SW 1271 (cell line): Measurements from ENCODE around the gene KCNIP4.
A peak's percentile ranks its signal among the peaks of the same experiment; 100 is the strongest.

ENCODE experiments used
- DNase-seq, 2 experiments: peaks; one replicate each; lab custom pipeline; 2025; lab: John Stamatoyannopoulos, UW

KCNIP4 gene

DNA sequence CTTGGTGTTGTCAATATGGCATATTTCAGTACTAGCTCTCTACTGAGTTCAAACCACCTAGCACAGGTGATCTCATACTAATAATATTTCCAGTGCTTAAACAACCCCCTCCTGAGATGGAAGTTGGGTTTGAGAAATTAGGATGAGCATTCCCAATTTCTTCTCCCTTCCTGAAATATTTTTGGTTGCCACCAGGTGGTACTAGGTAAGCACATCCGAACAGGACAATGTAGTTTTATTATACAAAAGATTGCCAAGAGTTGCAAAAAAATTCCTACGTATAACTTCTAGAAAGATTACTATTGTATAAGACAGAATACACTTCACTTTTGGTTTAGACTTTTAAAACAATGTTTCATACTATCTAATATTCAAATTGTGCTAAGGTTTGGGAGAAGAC is 763.8 kb downstream of the KCNIP4 start:
- DNase-seq = no peak

GRCh38 chr4:21181716-21182115 is 766.9 kb downstream of the KCNIP4 start:
- no peak for DNase-seq

DNA sequence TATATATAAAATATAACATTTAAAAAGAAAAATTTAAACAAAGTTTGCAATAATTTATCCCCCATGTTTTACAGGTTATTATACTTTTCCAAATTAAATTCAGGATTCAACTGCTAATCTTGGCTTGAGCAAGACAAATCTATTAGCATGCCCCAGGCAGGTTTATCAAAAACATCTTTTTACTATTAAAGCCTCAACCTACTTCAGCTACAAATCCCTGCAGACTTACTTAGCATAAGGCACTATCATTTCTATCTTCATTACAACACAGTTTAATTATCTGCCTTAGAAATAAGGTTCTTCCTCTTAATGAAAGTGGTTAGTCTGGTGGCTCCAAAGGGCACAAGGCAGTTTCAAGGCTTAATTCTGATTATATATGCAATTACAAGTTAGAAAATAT is 770.7 kb downstream of the KCNIP4 start:
- no peak for DNase-seq

DNA sequence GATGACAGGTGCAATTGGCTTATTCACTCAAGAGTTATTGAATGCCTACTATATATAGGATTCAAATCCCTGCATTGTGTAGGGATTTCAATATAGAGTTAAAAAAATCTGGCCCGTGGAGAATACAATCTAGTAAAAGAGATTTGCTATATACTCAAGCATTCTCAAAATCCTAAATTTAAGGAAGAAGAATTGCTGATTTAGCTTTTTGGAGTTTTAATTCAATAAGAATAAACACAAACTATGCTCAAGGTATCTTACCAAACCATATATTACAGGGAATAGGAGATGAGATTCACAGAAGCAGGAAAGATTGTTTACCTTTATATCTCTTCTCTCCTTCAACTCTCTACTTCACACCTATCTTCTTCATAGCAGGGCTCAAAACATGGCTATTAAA is 771.5 kb downstream of the KCNIP4 start:
- no peak for DNase-seq

GRCh38 chr4:21167711-21168110 is 780.9 kb downstream of the KCNIP4 start:
- DNase-seq = no peak

DNA sequence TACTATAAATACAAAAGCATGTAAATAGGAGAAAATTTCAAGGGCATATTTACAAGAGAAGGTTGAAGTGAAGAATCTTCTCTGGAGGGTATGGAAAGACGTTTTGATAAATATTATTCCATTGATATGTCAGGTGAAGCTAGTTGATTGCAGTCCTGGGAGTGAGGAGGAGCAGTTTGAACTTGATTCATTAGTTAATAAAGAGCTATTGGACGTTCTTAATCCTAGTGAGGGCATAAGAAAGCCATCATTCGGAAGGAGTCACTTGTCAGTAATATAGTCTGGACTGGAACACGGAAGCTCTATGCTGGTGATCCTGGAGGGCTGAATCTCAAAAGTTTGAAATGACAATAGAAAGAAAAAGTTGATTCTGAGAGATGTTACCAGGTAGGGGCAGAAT is 793.2 kb downstream of the KCNIP4 start:
- no peak for DNase-seq

GRCh38 chr4:21139327-21139726 is 809.2 kb downstream of the KCNIP4 start:
- DNase-seq = no peak

GRCh38 chr4:21136051-21136630 is 812.4 kb downstream of the KCNIP4 start:
- no peak for DNase-seq

- DNase-seq = peak in 1 of 2 experiments; percentile 11
These were observed 813.6 kb downstream of the KCNIP4 start for GRCh38 chr4:21134994-21135393.

GRCh38 chr4:21130606-21131005 is 818.0 kb downstream of the KCNIP4 start:
- DNase-seq = no peak

- DNase-seq = no peak
These were observed 822.5 kb downstream of the KCNIP4 start for GRCh38 chr4:21126014-21126512.

- no peak for DNase-seq
These were observed 830.3 kb downstream of the KCNIP4 start for GRCh38 chr4:21118301-21118700.

DNA sequence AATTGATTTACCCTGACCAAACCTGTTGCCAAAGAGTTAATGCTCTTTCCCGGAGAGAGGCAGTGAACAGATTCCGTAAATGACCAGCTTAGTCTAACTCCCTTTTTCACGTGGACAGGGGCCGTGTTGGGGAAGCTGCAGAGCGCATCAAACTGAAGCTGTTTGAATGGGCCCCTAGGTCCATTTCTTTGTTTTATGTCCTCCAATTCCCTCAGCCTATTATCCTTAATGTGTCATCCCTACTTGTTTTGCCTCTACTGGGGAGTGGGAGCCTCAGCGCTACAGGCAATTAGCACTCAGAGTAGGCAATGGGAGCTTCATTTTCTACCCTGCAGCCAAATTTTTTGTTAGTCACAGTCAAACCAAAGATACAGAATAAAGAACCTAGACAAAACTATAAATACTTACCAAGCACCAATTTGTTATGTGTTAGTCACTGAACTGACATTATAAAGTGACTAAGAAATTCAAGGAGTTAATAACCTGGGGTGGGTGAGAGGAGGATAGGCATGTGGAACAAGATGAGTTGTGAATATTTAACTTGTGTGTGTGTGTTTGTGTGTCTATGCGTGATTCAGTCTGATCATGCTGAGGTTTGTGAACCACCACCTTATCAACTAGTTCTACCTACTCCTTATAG is 830.9 kb downstream of the KCNIP4 start:
- DNase-seq = no peak

GRCh38 chr4:21113496-21114223 is 834.9 kb downstream of the KCNIP4 start:
- no peak for DNase-seq

DNA sequence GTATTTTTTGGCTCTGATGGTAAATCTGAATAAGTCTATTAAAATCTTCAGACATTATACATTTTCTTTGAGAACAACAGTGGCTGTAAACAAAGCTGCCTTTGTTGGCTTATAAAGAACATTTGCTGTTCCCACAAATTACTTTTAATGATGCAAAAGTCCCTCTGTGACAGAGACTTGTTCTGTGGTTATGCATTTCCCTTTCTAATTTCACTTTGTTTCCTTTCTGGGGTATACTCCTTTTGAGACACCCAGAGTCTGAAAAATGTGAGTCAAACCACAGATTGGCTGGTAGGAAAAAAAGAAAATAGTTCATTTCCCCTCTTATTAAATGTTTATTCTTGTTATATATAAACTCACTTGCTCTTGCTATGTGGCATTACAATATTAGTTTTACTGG is 845.9 kb downstream of the KCNIP4 start:
- no peak for DNase-seq

- no peak for DNase-seq
These were observed 850.7 kb downstream of the KCNIP4 start for GRCh38 chr4:21097865-21098264.

DNA sequence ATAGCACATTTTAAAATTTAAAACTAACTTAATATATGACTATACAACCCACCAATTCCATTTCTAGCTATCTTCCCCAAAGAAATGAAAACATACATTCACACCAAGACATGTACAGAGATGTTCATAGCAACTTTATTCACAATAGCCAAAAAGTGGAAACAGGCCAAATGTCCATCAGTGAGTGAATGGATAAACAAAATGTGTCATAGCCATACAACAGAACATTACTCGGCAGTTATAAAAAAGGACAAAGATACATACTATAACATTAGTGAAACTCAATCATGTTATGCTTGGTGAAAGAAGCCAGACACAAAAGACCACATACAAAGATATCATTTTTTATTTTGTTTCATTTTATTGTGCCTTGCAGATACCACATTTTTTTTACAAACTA is 851.5 kb downstream of the KCNIP4 start:
- no peak for DNase-seq

DNA sequence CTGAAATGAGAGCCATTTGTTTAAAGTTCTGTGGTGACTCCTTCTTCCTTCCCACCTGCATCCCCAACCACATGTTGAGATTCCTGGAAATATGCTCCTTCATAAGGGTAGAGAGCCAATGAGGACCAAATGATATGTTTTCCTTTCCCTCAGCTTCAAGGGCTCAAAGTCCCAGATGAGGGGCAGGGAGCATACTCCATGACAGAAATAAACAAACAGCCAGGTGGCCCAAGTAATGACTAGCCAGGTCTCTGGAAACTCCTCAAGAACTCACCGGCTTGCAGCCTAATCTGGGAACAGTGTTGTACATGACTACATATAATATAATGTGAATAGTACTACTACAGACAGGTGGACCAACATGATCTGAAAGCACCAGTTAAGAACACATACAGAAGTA is 856.0 kb downstream of the KCNIP4 start:
- DNase-seq = no peak

GRCh38 chr4:21090094-21090666 is 858.4 kb downstream of the KCNIP4 start:
- no peak for DNase-seq

GRCh38 chr4:21083413-21083812 is 865.2 kb downstream of the KCNIP4 start:
- no peak for DNase-seq

DNA sequence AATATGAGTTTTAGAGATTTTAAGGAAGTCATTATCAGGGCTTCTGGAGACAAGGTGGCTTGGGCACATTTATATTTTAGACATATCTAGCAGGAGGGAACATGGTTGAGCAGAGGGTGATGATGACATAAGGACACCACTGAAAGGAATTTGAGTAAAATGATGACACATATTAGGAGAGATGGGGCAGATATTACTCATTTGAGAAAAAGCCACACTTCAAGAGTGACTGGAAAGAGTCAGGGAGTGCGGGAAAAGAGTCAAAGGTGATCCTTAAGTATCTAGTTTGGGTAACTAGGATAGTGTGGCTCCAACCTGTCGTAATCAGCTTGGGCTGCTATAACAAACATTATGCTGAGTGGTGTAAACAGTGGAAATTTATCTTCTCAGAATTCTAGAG is 870.6 kb downstream of the KCNIP4 start:
- DNase-seq = no peak

DNA sequence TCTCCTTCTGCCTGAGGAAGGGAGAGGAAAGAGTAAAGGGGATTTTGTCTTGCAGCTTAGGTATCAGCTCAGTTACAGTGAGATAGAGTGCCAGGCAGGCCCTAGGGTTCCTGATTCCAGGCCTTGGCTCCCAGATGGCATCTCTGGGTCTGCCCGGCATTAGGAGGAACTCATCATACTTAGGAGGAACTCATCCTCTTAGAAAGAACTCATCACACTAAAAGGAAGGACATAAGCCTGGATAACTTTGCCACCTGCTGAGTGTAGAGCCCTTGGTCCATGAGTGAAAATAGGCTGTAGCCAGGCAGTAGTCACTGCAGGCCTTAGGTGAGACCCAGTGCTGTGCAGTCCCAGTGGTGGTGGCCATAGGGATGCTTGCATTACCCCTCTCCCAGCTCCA is 881.2 kb downstream of the KCNIP4 start:
- DNase-seq = no peak

GRCh38 chr4:21061902-21062301 is 886.7 kb downstream of the KCNIP4 start:
- DNase-seq = no peak
